Measurements from ENCODE around the gene IL20RB. TPM values are rescaled to one million over a fixed set of nuclear protein-coding genes. Genes with fewer than 3 reads are reported as not detected.

Gene IL20RB
- total and polyA plus RNA-seq, 2 of the 4 experiments (the other 2 are of a cell fraction), result 0.72 to 0.97 TPM

- Histone ChIP-seq H4K8ac (ENCODE audit: low read depth in 2 of 2, low read length in 2 of 2) (no peak overlapping the region), H3K4me3 (ENCODE audit: insufficient read depth, low read depth, low read length) (no peak overlapping the region), H2BK120ac (ENCODE audit: low read depth, low read length) (no peak overlapping the region), H4K5ac (ENCODE audit: low read depth, low read length) (no peak overlapping the region), H2AFZ (replicated peaks; ENCODE audit: low read length, poor library complexity) (no peak overlapping the region), H2AK9ac (replicated peaks; ENCODE audit: low read depth, low read length, poor library complexity) (no peak overlapping the region), H3K9me3 (ENCODE audit: control insufficient read depth, insufficient read depth, low read length) (no peaks in the 10 kb centered on the region), H3K14ac (replicated peaks; ENCODE audit: low read depth, low read length) (no peak overlapping the region), H3K4me1 (ENCODE audit: control insufficient read depth, insufficient read depth, low read length) (no peaks in the 10 kb centered on the region), H2BK5ac (ENCODE audit: low read depth, low read length, poor library complexity, severe bottlenecking) (no peak overlapping the region), H4K20me1 (ENCODE audit: insufficient read depth, low read length) (no peaks in the 10 kb centered on the region), H3K4me2 (ENCODE audit: low read depth, low read length) (no peak overlapping the region), H3K18ac (ENCODE audit: low read depth, low read length) (no peak overlapping the region), H3K27ac (ENCODE audit: insufficient read depth, low read length) (no peak overlapping the region), H3K27me3 (ENCODE audit: control insufficient read depth, insufficient read depth, low read length) (peaks cover 16% of the 10 kb centered on the region), H3K23ac (ENCODE audit: low read depth, low read length) (no peak overlapping the region), H3K36me3 (ENCODE audit: control insufficient read depth, insufficient read depth, low read length) (no peaks in the 10 kb centered on the region), H2BK15ac (ENCODE audit: low read depth, low read length) (no peak overlapping the region), H2BK20ac (ENCODE audit: low read depth, low read length) (no peak overlapping the region), H2AK5ac (ENCODE audit: low read depth, low read length) (no peak overlapping the region), H3K4ac (ENCODE audit: low read depth, low read length) (no peak overlapping the region), H4K91ac (ENCODE audit: insufficient read depth, low read depth, low read length) (no peak overlapping the region), H3K9me1 (ENCODE audit: insufficient read depth, low read length) (no peaks in the 10 kb centered on the region), H3K56ac (ENCODE audit: extremely low read depth, insufficient read depth, low read length) (no peak overlapping the region), H3K79me1 (ENCODE audit: low read depth in 1 of 2, low read length in 2 of 2) (no peaks in the 10 kb centered on the region), H3K9ac (ENCODE audit: low read depth, low read length) (no peak overlapping the region)
- in situ Hi-C loops (cut with MboI; ENCODE audit: low sequenced_read_pairs) (no loop called here), intact Hi-C loops (cut with micrococcal nuclease) (no loop called here), dilution Hi-C loops (cut with HindIII; ENCODE audit: low sequenced_read_pairs, unreplicated experiment) (no loop called here)
- DNase-seq (no peak), ATAC-seq (ENCODE audit: low read depth) (no peak)
- ChIA-PET POLR2A (ENCODE audit: unreplicated experiment) (no interaction called here), CTCF (no interaction called here)
- BruUV-seq (replicated peaks), result no TSS peak
- no CpG with 5 or more reads among the region's 3 CpGs for WGBS, 2 experiments (ENCODE audit: extremely low coverage in 2 of 2, insufficient read length in 1 of 2)
- TF ChIP-seq CTCF (conservative IDR thresholded peaks at IDR 0.05; ENCODE audit: low read depth, low read length), result no peak
- no peak for TF ChIP-seq NFE2L2 (IDR thresholded peaks at IDR 0.05; ENCODE audit: low read depth, low read length)
- TF ChIP-seq RFX5 (IDR thresholded peaks at IDR 0.05; ENCODE audit: low read depth, low read length), result no peak
- no peak for TF ChIP-seq CEBPB (IDR thresholded peaks at IDR 0.05; ENCODE audit: low read depth, low read length)
- no peak for TF ChIP-seq USF2 (IDR thresholded peaks at IDR 0.05; ENCODE audit: low read depth, low read length)
- no peak for TF ChIP-seq ELK1 (IDR thresholded peaks at IDR 0.05; ENCODE audit: borderline replicate concordance, low read depth, low read length)
- no peak for TF ChIP-seq MAFK (IDR thresholded peaks at IDR 0.05; ENCODE audit: low read depth, low read length)
Measured at GRCh38 chr3:137050281-137050680, 92.5 kb downstream of the IL20RB start.

All from IMR-90 (cell line).